ENCODE measurements around the gene TDP1.

TDP1 gene

DNA sequence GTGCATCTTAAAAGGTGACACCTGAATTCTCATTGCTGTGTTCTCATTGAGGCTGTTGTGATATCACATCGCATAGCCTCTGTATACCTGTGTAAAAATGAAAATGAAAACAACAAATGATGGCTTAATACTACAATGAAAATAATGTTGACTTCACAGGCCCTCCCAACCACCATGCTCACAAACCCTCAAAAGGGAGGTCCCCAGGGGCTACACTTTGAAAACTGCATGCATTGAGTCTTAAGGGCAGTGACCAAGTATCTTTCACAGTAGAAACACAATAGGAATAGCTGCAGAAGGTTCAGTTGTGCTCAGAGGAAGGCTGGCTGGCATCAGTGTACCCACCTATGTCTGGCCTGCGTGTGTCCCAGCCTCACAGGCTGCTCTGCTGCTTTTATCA, 78.4 kb downstream of the TDP1 start:
- TF ChIP-seq FOXP2 (optimal IDR thresholded peaks at IDR 0.05; ENCODE audit: borderline replicate concordance, extremely low read depth, extremely low read length, insufficient read depth) (no peak), POLR2AphosphoS5 (IDR thresholded peaks at IDR 0.05; ENCODE audit: low read depth, low read length) (no peak)

DNA sequence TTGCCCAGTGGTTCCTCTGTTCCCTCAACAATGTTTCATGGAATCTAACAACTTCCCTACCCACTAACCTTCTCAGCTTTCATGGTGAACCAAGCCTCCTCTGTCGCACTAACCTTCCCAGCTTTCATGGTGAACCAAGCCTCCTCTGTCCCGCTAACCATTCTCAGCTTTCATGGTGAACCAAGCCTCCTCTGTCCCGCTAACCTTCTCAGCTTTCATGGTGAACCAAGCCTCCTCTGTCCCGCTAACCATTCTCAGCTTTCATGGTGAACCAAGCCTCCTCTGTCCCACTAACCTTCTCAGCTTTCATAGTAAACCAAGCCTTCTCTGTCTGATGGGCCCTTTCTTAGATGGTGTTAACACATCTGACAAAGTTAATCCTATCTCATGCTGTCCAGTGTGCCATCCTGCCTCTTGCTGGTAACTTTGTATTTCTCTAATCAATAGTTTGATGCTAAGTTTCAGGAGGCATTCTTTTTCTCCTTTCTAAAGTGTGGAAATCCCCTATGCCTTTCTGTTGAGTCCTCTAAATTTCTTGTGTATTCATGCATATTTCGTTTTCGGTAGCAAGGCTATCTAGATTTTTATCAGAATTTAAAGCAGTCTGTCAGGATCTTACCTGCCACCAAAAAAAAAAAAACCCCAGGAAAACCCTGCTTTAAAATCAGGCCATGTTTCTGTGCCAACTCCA, 79.3 kb downstream of the TDP1 start:
- TF ChIP-seq, protein P1, sequence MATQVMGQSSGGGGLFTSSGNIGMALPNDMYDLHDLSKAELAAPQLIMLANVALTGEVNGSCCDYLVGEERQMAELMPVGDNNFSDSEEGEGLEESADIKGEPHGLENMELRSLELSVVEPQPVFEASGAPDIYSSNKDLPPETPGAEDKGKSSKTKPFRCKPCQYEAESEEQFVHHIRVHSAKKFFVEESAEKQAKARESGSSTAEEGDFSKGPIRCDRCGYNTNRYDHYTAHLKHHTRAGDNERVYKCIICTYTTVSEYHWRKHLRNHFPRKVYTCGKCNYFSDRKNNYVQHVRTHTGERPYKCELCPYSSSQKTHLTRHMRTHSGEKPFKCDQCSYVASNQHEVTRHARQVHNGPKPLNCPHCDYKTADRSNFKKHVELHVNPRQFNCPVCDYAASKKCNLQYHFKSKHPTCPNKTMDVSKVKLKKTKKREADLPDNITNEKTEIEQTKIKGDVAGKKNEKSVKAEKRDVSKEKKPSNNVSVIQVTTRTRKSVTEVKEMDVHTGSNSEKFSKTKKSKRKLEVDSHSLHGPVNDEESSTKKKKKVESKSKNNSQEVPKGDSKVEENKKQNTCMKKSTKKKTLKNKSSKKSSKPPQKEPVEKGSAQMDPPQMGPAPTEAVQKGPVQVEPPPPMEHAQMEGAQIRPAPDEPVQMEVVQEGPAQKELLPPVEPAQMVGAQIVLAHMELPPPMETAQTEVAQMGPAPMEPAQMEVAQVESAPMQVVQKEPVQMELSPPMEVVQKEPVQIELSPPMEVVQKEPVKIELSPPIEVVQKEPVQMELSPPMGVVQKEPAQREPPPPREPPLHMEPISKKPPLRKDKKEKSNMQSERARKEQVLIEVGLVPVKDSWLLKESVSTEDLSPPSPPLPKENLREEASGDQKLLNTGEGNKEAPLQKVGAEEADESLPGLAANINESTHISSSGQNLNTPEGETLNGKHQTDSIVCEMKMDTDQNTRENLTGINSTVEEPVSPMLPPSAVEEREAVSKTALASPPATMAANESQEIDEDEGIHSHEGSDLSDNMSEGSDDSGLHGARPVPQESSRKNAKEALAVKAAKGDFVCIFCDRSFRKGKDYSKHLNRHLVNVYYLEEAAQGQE (IDR thresholded peaks at IDR 0.05; ENCODE audit: insufficient read depth in 1 of 2, low read depth in 2 of 2, low read length in 2 of 2): no peak
- no peak for TF ChIP-seq TAF1 (IDR thresholded peaks at IDR 0.05; ENCODE audit: borderline replicate concordance, insufficient read depth, low read length)
- TF ChIP-seq POLR2AphosphoS5 (IDR thresholded peaks at IDR 0.05; ENCODE audit: low read depth, low read length): no peak

DNA sequence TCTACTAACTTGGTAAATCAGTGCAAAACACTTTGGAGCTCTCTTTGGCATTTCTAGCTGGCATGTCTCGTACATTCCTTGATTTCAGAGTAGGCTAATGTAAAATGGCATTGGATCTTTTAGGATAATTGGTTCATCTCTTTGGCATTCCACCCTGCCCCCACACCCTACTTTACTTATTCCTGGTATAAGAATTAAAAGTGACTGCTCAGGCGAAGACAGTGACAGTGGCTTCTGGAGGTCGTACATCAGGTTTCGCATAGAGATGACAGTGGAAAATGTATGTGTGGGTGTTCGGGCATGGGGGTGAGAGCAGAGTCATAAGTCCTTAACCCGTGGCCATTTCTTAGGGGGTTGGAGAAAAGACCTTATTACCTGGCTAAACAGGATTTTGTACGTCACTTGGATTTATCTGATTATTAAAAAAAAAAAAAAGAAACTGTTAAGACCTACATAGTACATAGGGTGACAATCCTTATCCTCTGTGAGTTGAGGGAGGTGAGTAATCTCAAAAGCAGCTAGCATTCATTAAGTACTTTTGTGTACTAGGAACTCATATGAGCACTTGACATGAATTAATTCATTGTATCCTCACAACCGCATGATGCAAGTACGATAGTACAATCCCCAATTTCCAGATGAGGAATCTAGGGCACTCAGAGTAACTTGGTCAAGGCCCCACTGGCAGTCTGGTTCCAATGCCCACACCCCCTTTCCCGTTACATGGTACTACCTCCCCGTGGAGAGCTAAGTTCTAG, 83.7 kb downstream of the TDP1 start:
- TF ChIP-seq FOXP2 (optimal IDR thresholded peaks at IDR 0.05; ENCODE audit: borderline replicate concordance, extremely low read depth, extremely low read length, insufficient read depth) (no peak), POLR2AphosphoS5 (IDR thresholded peaks at IDR 0.05; ENCODE audit: low read depth, low read length) (no peak), SIN3A (IDR thresholded peaks at IDR 0.05; ENCODE audit: borderline replicate concordance, insufficient read depth, low read length) (no peak), TAF1 (IDR thresholded peaks at IDR 0.05; ENCODE audit: borderline replicate concordance, insufficient read depth, low read length) (no peak)
- TF ChIP-seq, protein P1 (IDR thresholded peaks at IDR 0.05; ENCODE audit: insufficient read depth in 1 of 2, low read depth in 2 of 2, low read length in 2 of 2): no peak

DNA sequence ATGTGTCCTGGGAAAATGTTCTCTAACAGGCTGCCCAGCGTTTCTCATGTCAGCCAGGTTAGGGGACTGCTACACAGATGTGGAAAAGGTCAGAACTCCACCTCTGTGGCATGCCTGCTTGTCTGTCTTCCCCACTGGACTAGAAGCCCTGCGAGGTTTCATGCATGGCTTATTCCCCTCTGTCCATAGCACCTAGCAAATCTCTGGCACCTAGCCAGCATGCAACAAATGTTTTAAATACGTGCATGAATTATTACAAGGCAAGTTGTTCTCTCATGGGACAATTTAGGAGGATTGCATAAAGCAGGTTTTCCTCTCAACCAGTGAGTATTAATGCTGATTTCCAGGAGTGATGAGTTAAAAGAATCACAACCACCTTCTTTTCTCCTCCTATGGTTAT, 84.7 kb downstream of the TDP1 start:
- TF ChIP-seq FOXP2 (optimal IDR thresholded peaks at IDR 0.05; ENCODE audit: borderline replicate concordance, extremely low read depth, extremely low read length, insufficient read depth) (no peak), TAF1 (IDR thresholded peaks at IDR 0.05; ENCODE audit: borderline replicate concordance, insufficient read depth, low read length) (no peak)

DNA sequence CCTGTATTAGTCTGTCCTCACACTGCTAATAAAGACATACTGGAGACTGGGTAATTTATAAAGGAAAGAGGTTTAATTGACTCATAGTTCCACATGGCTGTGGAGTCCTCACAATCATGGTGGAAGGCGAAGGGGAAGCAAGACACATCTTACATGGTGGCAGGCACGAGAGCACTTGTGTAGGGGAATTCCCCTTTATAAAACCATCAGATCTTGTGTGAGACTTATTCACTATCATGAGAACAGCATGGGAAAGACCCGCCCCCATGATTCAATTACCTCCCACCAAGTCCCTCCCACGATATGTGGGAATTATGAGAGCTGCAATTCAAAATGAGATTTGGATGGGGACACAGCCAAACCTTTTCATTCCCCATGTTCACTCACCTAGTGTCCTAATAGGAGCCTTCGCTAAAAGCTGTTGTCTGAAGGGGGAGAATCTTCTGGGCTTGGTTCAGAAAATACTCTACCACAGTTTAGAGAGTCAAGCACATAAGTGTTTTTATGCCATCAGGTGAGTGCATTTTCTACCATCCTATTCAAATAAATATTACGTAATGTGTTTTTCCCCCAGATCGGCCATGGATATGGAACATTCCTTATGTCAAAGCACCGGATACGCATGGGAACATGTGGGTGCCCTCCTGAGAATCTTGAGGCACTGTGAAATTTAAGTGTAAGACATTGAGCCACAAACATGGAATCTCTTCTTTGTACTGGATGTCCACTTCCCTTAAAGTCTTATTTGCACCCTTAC, 86.9 kb downstream of the TDP1 start:
- TF ChIP-seq, protein P1 (IDR thresholded peaks at IDR 0.05; ENCODE audit: insufficient read depth in 1 of 2, low read depth in 2 of 2, low read length in 2 of 2): no peak
- TF ChIP-seq FOXP2 (optimal IDR thresholded peaks at IDR 0.05; ENCODE audit: borderline replicate concordance, extremely low read depth, extremely low read length, insufficient read depth) (no peak), TAF1 (IDR thresholded peaks at IDR 0.05; ENCODE audit: borderline replicate concordance, insufficient read depth, low read length) (no peak), SIN3A (IDR thresholded peaks at IDR 0.05; ENCODE audit: borderline replicate concordance, insufficient read depth, low read length) (no peak), POLR2AphosphoS5 (IDR thresholded peaks at IDR 0.05; ENCODE audit: low read depth, low read length) (no peak)

DNA sequence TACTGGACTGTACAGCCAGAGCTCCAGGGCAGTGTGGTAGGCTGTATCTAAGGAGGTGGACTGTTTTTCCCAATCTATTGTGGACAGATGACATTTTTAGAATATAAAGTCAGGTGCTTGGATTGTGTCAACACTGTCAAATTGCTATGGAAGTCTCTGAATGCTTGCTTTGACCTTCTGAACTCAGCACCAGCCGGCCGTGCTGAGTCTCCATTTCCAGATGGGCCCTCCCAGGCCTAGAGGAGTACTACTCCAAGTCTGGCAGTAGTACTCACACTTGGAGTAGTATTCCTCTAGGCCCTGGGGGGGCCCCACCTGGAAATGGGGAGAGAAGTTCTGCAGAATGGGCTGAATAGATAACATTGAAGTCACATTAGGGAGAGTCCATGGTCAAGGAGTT, 89.9 kb downstream of the TDP1 start:
- no peak for TF ChIP-seq SIN3A (IDR thresholded peaks at IDR 0.05; ENCODE audit: borderline replicate concordance, insufficient read depth, low read length)
- no peak for TF ChIP-seq FOXP2 (optimal IDR thresholded peaks at IDR 0.05; ENCODE audit: borderline replicate concordance, extremely low read depth, extremely low read length, insufficient read depth)

All from PFSK-1 (cell line).